Measurements from ENCODE around the gene PFKFB3. TPM values are rescaled to one million over a fixed set of nuclear protein-coding genes. Genes with fewer than 3 reads are reported as not detected.
"Not testable (repeated sequence)": the region's sequence is repeated elsewhere in the genome, so short reads cannot be mapped to it uniquely, and the experiment has no call there.

Gene PFKFB3
- total RNA-seq, 1 donor from 2014 or later, result 14.1 TPM

GRCh38 chr10:6204063-6204340 is 1.3 kb downstream of the PFKFB3 start:
- intact Hi-C loops (cut with micrococcal nuclease), result loop anchor here (10.0 kb wide), 1 partner anchor 99 kb away; no protein-coding TSS in a partner anchor
- peaks cover 64% of the 10 kb centered on the region for H3K4me1 ChIP-seq
- no peaks in the 10 kb centered on the region for H3K36me3 ChIP-seq
- no peak for DNase-seq
- no peak for TF ChIP-seq CTCF (IDR thresholded peaks at IDR 0.05; ENCODE audit: borderline replicate concordance)
- peak overlapping the region; percentile 98 for H3K27ac ChIP-seq (replicated peaks)
- H3K9me3 ChIP-seq (replicated peaks), result no peaks in the 10 kb centered on the region
- peak overlapping the region; percentile 94 for H3K4me3 ChIP-seq
- no peaks in the 10 kb centered on the region for H3K27me3 ChIP-seq (ENCODE audit: low read depth)

- H3K4me1 ChIP-seq, result peaks cover 58% of the 10 kb centered on the region
- no peaks in the 10 kb centered on the region for H3K9me3 ChIP-seq (replicated peaks)
- H3K4me3 ChIP-seq, result peak overlapping the region; percentile 94
- H3K27ac ChIP-seq (replicated peaks), result peak overlapping the region; percentile 98
- no peaks in the 10 kb centered on the region for H3K27me3 ChIP-seq (ENCODE audit: low read depth)
- DNase-seq, result peak; percentile 53
- H3K36me3 ChIP-seq, result no peaks in the 10 kb centered on the region
- intact Hi-C loops (cut with micrococcal nuclease), result loop anchor here (10.0 kb wide), 1 partner anchor 100 kb away; no protein-coding TSS in a partner anchor
- TF ChIP-seq CTCF (IDR thresholded peaks at IDR 0.05; ENCODE audit: borderline replicate concordance), result no peak
These were observed 1.8 kb downstream of the PFKFB3 start for GRCh38 chr10:6204341-6205191.

- intact Hi-C loops (cut with micrococcal nuclease), result loop anchor here (10.0 kb wide), 1 partner anchor 102 kb away; no protein-coding TSS in a partner anchor
- not testable (repeated sequence) for H3K4me3 ChIP-seq; H3K27me3 ChIP-seq (ENCODE audit: low read depth); H3K9me3 ChIP-seq (replicated peaks); DNase-seq; H3K36me3 ChIP-seq; H3K27ac ChIP-seq (replicated peaks)
- peaks cover 50% of the 10 kb centered on the region for H3K4me1 ChIP-seq
These were observed 3.8 kb downstream of the PFKFB3 start for GRCh38 chr10:6206486-6206885.

- intact Hi-C loops (cut with micrococcal nuclease), result loop anchor here (10.0 kb wide), 1 partner anchor 103 kb away; no protein-coding TSS in a partner anchor
- no peak overlapping the region for H3K27ac ChIP-seq (replicated peaks)
- no peaks in the 10 kb centered on the region for H3K36me3 ChIP-seq
These were observed 4.9 kb downstream of the PFKFB3 start for GRCh38 chr10:6207658-6208057.

GRCh38 chr10:6208799-6209235 is 6.1 kb downstream of the PFKFB3 start:
- Histone ChIP-seq H3K4me3 (no peak overlapping the region), H3K27me3 (ENCODE audit: low read depth) (no peaks in the 10 kb centered on the region), H3K4me1 (peaks cover 43% of the 10 kb centered on the region), H3K36me3 (peaks cover 4% of the 10 kb centered on the region), H3K9me3 (replicated peaks) (no peaks in the 10 kb centered on the region), H3K27ac (replicated peaks) (no peak overlapping the region)
- intact Hi-C loops (cut with micrococcal nuclease), result loop anchor here (10.0 kb wide), 1 partner anchor 104 kb away; no protein-coding TSS in a partner anchor
- no peak for TF ChIP-seq CTCF (IDR thresholded peaks at IDR 0.05; ENCODE audit: borderline replicate concordance)
- DNase-seq, result no peak

More at GRCh38 chr10:6207658-6208057, 4.9 kb downstream of the PFKFB3 start:
- Histone ChIP-seq H3K27me3 (ENCODE audit: low read depth) (no peaks in the 10 kb centered on the region), H3K9me3 (replicated peaks) (no peaks in the 10 kb centered on the region), H3K4me1 (peaks cover 52% of the 10 kb centered on the region), H3K4me3 (no peak overlapping the region)
- DNase-seq, result no peak
- TF ChIP-seq CTCF (IDR thresholded peaks at IDR 0.05; ENCODE audit: borderline replicate concordance), result no peak

- no peak for DNase-seq
- H3K36me3 ChIP-seq, result peaks cover 29% of the 10 kb centered on the region
- intact Hi-C loops (cut with micrococcal nuclease), result loop anchor here (10.0 kb wide), 1 partner anchor 193 kb away; no protein-coding TSS in a partner anchor
These were observed 8.6 kb downstream of the PFKFB3 start for GRCh38 chr10:6211341-6211670.

More at GRCh38 chr10:6211341-6211670, 8.6 kb downstream of the PFKFB3 start:
- Histone ChIP-seq H3K27me3 (ENCODE audit: low read depth) (no peaks in the 10 kb centered on the region), H3K27ac (replicated peaks) (peak overlapping the region; percentile 46), H3K4me1 (peaks cover 23% of the 10 kb centered on the region), H3K4me3 (no peak overlapping the region), H3K9me3 (replicated peaks) (no peaks in the 10 kb centered on the region)
- TF ChIP-seq CTCF (IDR thresholded peaks at IDR 0.05; ENCODE audit: borderline replicate concordance), result no peak

Measured in left ventricle myocardium inferior (tissue), 1 donor.